SK-N-SH treated with all-trans-retinoic acid at 6 μM for 48 hours (cell line): ENCODE data around the gene FLT3.

Experiments used
- ATAC-seq: fragments of 200-7000 bp; cut with Tn5 transposase; 3 replicates; pipeline ENCODE4 v1.9.1; 2020; ENCODE audit warnings: mild to moderate bottlenecking, moderate library complexity
- ARNTL ChIP-seq: fragments of 450-650 bp; formaldehyde crosslinking; IDR thresholded peaks from 2 replicates; pipeline ENCODE4 v1.5.0; 2020; ENCODE audit warnings: low read depth, mild to moderate bottlenecking, moderate library complexity, borderline replicate concordance
- CSDC2 ChIP-seq: fragments of 250-450 bp; sonication (Bioruptor Pico); IDR thresholded peaks from 2 replicates; pipeline ENCODE4 v1.5.0; 2020; ENCODE audit warnings: mild to moderate bottlenecking, moderate library complexity
- ESRRG ChIP-seq: fragments of 250-450 bp; sonication (Bioruptor Pico); IDR thresholded peaks from 2 replicates; pipeline ENCODE4 v1.6.1; 2021; ENCODE audit warnings: mild to moderate bottlenecking
- GLIS3 ChIP-seq: fragments of 250-450 bp; sonication (Bioruptor Pico); IDR thresholded peaks from 2 replicates; pipeline ENCODE4 v1.5.0; 2020; ENCODE audit warnings: mild to moderate bottlenecking, moderate library complexity
- ISL1 ChIP-seq: fragments of 250-450 bp; sonication (Bioruptor Pico); IDR thresholded peaks from 2 replicates; pipeline ENCODE4 v2.1.2; 2022; ENCODE audit warnings: mild to moderate bottlenecking, moderate library complexity
- RARB ChIP-seq: fragments of 250-450 bp; sonication (Bioruptor Pico); IDR thresholded peaks from 2 replicates; pipeline ENCODE4 v1.8.0; 2021; ENCODE audit warnings: mild to moderate bottlenecking, moderate library complexity
- SNAI2 ChIP-seq: fragments of 250-450 bp; sonication (Bioruptor Pico); IDR thresholded peaks from 2 replicates; pipeline ENCODE4 v1.5.0; 2020; ENCODE audit warnings: mild to moderate bottlenecking, moderate library complexity
- TOX ChIP-seq: fragments of 250-450 bp; sonication (Bioruptor Pico); IDR thresholded peaks from 2 replicates; pipeline ENCODE4 v1.8.0; 2021; ENCODE audit warnings: mild to moderate bottlenecking, moderate library complexity, borderline replicate concordance
- ZC3H10 ChIP-seq: fragments of 250-450 bp; sonication (Bioruptor Pico); IDR thresholded peaks from 2 replicates; pipeline ENCODE4 v1.5.1; 2021; ENCODE audit warnings: mild to moderate bottlenecking, moderate library complexity
- ZFP3 ChIP-seq: fragments of 250-450 bp; sonication (Bioruptor Pico); IDR thresholded peaks from 2 replicates; pipeline ENCODE4 v1.5.0; 2020; ENCODE audit warnings: mild to moderate bottlenecking, moderate library complexity
- ZFP30 ChIP-seq: fragments of 450-650 bp; formaldehyde crosslinking; IDR thresholded peaks from 2 replicates; pipeline ENCODE4 v1.5.0; 2022; ENCODE audit warnings: mild to moderate bottlenecking, moderate library complexity
- ZNF565 ChIP-seq: fragments of 450-650 bp; formaldehyde crosslinking; conservative IDR thresholded peaks from 2 replicates; pipeline ENCODE4 v1.5.0; 2020; ENCODE audit warnings: low read depth, mild to moderate bottlenecking, moderate library complexity
- ZNF70 ChIP-seq: fragments of 450-650 bp; formaldehyde crosslinking; IDR thresholded peaks from 2 replicates; pipeline ENCODE4 v1.5.0; 2020; ENCODE audit warnings: mild to moderate bottlenecking, moderate library complexity
- ZNF8 ChIP-seq: fragments of 450-650 bp; formaldehyde crosslinking; IDR thresholded peaks from 2 replicates; pipeline ENCODE4 v1.5.0; 2020; ENCODE audit warnings: mild to moderate bottlenecking, moderate library complexity
- TF ChIP-seq, protein P1 (sequence below): fragments of 250-450 bp; sonication (Bioruptor Pico); IDR thresholded peaks from 2 replicates; pipeline ENCODE4 v1.8.0; 2020; ENCODE audit warnings: mild to moderate bottlenecking, moderate library complexity, borderline replicate concordance
- TF ChIP-seq, protein P2 (sequence below): fragments of 250-450 bp; sonication (Bioruptor Pico); IDR thresholded peaks from 2 replicates; pipeline ENCODE4 v1.8.0; 2021; ENCODE audit warnings: low read depth, mild to moderate bottlenecking, moderate library complexity, borderline replicate concordance
- TF ChIP-seq, protein P3 (sequence below): fragments of 250-450 bp; sonication (Bioruptor Pico); IDR thresholded peaks from 2 replicates; pipeline ENCODE4 v1.5.1; 2021; ENCODE audit warnings: mild to moderate bottlenecking, moderate library complexity
- TF ChIP-seq, protein P4 (sequence below): fragments of 250-450 bp; sonication (Bioruptor Pico); IDR thresholded peaks from 2 replicates; pipeline ENCODE4 v1.5.0; 2020; ENCODE audit warnings: mild to moderate bottlenecking, moderate library complexity
- TF ChIP-seq, protein P5 (sequence below): fragments of 250-450 bp; sonication (Bioruptor Pico); IDR thresholded peaks from 2 replicates; pipeline ENCODE4 v1.5.1; 2020; ENCODE audit warnings: low read depth, mild to moderate bottlenecking, moderate library complexity

FLT3 gene

DNA sequence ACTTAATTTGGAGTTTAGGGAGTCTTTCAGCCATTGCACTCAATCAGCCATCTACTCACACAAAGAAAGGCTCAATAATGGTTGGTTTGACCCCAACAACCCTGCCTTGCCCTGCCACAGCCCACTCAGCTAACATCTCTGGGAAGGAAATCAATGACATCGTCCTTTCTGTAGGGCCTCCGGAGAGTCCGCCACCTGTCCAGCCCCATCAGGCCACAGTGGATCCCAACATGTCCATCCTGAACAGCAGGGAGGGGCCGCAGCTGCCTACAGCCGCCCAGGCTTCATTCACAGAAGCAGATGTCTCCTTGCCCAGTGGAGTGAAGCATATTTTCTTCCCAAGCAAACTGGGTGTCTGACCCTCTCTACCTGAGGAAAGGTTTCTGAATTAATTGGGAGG lies 127.1 kb downstream of the FLT3 start:
- ATAC-seq: no peak
- TF ChIP-seq ZNF565 (CRISPR knock-in tag): no peak
- TF ChIP-seq, protein P1, sequence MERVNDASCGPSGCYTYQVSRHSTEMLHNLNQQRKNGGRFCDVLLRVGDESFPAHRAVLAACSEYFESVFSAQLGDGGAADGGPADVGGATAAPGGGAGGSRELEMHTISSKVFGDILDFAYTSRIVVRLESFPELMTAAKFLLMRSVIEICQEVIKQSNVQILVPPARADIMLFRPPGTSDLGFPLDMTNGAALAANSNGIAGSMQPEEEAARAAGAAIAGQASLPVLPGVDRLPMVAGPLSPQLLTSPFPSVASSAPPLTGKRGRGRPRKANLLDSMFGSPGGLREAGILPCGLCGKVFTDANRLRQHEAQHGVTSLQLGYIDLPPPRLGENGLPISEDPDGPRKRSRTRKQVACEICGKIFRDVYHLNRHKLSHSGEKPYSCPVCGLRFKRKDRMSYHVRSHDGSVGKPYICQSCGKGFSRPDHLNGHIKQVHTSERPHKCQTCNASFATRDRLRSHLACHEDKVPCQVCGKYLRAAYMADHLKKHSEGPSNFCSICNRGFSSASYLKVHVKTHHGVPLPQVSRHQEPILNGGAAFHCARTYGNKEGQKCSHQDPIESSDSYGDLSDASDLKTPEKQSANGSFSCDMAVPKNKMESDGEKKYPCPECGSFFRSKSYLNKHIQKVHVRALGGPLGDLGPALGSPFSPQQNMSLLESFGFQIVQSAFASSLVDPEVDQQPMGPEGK (CRISPR knock-in tag): no peak
- no peak for TF ChIP-seq ZNF70 (CRISPR knock-in tag)
- TF ChIP-seq ZC3H10: no peak
- no peak for TF ChIP-seq ISL1 (CRISPR knock-in tag)
- no peak for TF ChIP-seq RARB
- no peak for TF ChIP-seq SNAI2 (CRISPR knock-in tag)
- TF ChIP-seq, protein P2, sequence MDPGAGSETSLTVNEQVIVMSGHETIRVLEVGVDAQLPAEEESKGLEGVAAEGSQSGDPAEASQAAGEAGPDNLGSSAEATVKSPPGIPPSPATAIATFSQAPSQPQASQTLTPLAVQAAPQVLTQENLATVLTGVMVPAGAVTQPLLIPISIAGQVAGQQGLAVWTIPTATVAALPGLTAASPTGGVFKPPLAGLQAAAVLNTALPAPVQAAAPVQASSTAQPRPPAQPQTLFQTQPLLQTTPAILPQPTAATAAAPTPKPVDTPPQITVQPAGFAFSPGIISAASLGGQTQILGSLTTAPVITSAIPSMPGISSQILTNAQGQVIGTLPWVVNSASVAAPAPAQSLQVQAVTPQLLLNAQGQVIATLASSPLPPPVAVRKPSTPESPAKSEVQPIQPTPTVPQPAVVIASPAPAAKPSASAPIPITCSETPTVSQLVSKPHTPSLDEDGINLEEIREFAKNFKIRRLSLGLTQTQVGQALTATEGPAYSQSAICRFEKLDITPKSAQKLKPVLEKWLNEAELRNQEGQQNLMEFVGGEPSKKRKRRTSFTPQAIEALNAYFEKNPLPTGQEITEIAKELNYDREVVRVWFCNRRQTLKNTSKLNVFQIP (CRISPR knock-in tag): no peak
- no peak for TF ChIP-seq ESRRG
- TF ChIP-seq, protein P3, sequence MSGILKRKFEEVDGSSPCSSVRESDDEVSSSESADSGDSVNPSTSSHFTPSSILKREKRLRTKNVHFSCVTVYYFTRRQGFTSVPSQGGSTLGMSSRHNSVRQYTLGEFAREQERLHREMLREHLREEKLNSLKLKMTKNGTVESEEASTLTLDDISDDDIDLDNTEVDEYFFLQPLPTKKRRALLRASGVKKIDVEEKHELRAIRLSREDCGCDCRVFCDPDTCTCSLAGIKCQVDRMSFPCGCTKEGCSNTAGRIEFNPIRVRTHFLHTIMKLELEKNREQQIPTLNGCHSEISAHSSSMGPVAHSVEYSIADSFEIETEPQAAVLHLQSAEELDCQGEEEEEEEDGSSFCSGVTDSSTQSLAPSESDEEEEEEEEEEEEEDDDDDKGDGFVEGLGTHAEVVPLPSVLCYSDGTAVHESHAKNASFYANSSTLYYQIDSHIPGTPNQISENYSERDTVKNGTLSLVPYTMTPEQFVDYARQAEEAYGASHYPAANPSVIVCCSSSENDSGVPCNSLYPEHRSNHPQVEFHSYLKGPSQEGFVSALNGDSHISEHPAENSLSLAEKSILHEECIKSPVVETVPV (CRISPR knock-in tag): no peak
- TF ChIP-seq, protein P4, sequence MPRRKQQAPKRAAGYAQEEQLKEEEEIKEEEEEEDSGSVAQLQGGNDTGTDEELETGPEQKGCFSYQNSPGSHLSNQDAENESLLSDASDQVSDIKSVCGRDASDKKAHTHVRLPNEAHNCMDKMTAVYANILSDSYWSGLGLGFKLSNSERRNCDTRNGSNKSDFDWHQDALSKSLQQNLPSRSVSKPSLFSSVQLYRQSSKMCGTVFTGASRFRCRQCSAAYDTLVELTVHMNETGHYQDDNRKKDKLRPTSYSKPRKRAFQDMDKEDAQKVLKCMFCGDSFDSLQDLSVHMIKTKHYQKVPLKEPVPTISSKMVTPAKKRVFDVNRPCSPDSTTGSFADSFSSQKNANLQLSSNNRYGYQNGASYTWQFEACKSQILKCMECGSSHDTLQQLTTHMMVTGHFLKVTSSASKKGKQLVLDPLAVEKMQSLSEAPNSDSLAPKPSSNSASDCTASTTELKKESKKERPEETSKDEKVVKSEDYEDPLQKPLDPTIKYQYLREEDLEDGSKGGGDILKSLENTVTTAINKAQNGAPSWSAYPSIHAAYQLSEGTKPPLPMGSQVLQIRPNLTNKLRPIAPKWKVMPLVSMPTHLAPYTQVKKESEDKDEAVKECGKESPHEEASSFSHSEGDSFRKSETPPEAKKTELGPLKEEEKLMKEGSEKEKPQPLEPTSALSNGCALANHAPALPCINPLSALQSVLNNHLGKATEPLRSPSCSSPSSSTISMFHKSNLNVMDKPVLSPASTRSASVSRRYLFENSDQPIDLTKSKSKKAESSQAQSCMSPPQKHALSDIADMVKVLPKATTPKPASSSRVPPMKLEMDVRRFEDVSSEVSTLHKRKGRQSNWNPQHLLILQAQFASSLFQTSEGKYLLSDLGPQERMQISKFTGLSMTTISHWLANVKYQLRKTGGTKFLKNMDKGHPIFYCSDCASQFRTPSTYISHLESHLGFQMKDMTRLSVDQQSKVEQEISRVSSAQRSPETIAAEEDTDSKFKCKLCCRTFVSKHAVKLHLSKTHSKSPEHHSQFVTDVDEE (CRISPR knock-in tag): no peak

DNA sequence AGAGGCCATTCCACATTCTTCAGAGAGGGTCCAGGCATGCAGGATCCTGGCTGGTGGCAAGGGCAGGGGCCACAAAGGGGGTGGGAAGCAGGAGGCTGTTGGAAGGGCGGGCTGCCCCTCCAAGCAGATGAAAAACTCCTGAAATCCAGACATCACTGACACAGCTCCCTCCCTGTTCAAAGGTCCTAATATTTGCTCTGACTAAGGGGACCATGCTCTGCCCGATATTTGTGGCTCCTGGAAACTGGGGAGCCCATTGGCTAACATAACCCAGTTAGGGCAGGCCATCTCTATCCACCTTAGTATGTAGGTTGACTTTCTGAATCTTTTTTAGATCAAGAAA lies 127.9 kb downstream of the FLT3 start:
- no peak for ATAC-seq

DNA sequence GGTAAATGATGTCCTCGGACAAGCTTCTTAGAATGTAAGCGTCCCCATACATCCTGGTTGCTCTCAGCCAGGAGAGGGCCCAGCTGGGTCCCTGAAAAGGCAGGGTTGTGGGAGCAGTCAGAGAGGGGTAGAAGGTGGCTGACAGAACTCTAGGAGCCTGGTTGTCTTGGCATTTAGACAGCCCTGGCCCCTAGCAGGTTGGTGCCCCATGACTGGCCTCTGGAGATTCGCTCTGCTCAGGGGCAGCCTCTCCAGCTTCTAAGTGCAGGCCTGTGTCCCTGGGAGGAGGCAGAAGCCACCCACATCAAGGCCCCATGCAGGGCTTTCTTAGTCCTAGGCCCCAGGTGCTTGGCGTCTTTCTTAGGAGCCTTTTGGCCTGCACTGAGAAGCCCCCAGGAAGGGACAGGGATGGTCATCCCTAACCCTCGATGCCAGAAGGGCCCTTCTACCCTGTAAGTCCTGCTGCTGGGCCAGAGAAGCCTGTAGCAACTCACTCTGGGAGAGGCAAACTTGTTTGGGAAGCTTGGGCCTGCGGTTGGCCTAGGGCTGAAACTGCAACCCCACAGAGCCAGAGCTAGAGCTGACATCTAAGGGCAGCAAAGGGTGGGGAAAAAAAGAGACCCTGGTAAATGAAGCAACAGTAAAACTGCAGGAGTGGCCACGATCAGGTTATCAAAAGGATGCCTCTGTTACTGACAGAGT lies 128.4 kb downstream of the FLT3 start:
- no peak for ATAC-seq
- TF ChIP-seq, protein P5, sequence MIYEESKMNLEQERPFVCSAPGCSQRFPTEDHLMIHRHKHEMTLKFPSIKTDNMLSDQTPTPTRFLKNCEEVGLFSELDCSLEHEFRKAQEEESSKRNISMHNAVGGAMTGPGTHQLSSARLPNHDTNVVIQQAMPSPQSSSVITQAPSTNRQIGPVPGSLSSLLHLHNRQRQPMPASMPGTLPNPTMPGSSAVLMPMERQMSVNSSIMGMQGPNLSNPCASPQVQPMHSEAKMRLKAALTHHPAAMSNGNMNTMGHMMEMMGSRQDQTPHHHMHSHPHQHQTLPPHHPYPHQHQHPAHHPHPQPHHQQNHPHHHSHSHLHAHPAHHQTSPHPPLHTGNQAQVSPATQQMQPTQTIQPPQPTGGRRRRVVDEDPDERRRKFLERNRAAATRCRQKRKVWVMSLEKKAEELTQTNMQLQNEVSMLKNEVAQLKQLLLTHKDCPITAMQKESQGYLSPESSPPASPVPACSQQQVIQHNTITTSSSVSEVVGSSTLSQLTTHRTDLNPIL (CRISPR knock-in tag): no peak
- no peak for TF ChIP-seq GLIS3 (CRISPR knock-in tag)
- no peak for TF ChIP-seq ZFP3 (CRISPR knock-in tag)
- no peak for TF ChIP-seq RARB
- TF ChIP-seq, protein P3 (CRISPR knock-in tag): no peak
- TF ChIP-seq ESRRG: no peak
- TF ChIP-seq ARNTL (CRISPR knock-in tag): no peak

More for the DNA sequence above, 127.9 kb downstream of the FLT3 start:
- TF ChIP-seq ZFP30 (no peak), ESRRG (no peak), ZFP3 (CRISPR knock-in tag) (no peak), ZNF565 (CRISPR knock-in tag) (no peak), ZNF8 (CRISPR knock-in tag) (no peak), TOX (no peak), ZC3H10 (no peak), CSDC2 (CRISPR knock-in tag) (no peak)
- TF ChIP-seq, protein P3 (CRISPR knock-in tag): no peak
- TF ChIP-seq, protein P1 (CRISPR knock-in tag): no peak
